ENCODE measurements around the gene RBM45. TPM values are rescaled to one million over a fixed set of nuclear protein-coding genes. Genes with fewer than 3 reads are reported as not detected.

The RBM45 gene
- total RNA-seq, 4 donors from 2014 or later = 5.6 to 20.9 (median 9.2) TPM

GRCh38 chr2:178069551-178069950 is 42.7 kb upstream of the RBM45 start:
- TF ChIP-seq CTCF (IDR thresholded peaks at IDR 0.05) (no peak), POLR2AphosphoS5 (IDR thresholded peaks at IDR 0.05) (no peak), EP300 (IDR thresholded peaks at IDR 0.05) (no peak), POLR2A (IDR thresholded peaks at IDR 0.05) (no peak)
- Histone ChIP-seq H3K4me3 (no peak overlapping the region), H3K27ac (no peak overlapping the region), H3K27me3 (peaks cover 15% of the 10 kb centered on the region), H3K36me3 (no peaks in the 10 kb centered on the region), H3K9me3 (no peaks in the 10 kb centered on the region), H3K4me1 (peaks cover 0 to 16% (median 3%) of the 10 kb centered on the region in 3 donors)
- no peak for ATAC-seq
- 46% methylated on average over 1 of the region's 1 CpG; no CpG with 5 or more reads in 1 of the 2 donors for WGBS, 2 donors (ENCODE audit: low coverage in 1 of 2)

DNA sequence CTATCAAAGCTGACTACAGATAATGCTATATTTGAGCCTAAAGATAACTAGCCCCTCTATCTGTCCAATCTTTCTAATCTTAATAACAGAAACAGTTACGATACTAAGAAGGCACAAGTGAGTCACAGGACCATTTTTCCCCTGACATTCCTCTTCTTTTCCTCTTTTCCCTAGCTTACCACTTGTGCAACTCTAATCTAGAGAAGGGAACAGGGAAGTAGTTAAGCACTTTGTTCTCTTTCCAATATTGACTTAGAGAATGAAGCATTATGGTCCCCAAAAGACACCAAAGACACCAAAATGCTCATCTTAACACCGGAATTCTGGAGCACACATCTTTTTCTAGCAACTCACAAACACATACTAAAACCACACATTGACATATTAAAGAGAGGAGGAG is 41.4 kb upstream of the RBM45 start:
- ATAC-seq = no peak
- 53 to 75% methylated on average over 2 of the region's 2 CpGs for WGBS, 2 donors (ENCODE audit: low coverage in 1 of 2)
- H3K4me3 ChIP-seq = no peak overlapping the region
- H3K27me3 ChIP-seq = peaks cover 23% of the 10 kb centered on the region
- H3K27ac ChIP-seq = no peak overlapping the region
- no peaks in the 10 kb centered on the region for H3K9me3 ChIP-seq
- peaks cover 0 to 16% (median 3%) of the 10 kb centered on the region in 3 donors for H3K4me1 ChIP-seq
- no peak for TF ChIP-seq CTCF (IDR thresholded peaks at IDR 0.05)
- no peak for TF ChIP-seq POLR2A (IDR thresholded peaks at IDR 0.05)
- TF ChIP-seq EP300 (IDR thresholded peaks at IDR 0.05) = no peak
- no peak for TF ChIP-seq POLR2AphosphoS5 (IDR thresholded peaks at IDR 0.05)
- no peaks in the 10 kb centered on the region for H3K36me3 ChIP-seq

DNA sequence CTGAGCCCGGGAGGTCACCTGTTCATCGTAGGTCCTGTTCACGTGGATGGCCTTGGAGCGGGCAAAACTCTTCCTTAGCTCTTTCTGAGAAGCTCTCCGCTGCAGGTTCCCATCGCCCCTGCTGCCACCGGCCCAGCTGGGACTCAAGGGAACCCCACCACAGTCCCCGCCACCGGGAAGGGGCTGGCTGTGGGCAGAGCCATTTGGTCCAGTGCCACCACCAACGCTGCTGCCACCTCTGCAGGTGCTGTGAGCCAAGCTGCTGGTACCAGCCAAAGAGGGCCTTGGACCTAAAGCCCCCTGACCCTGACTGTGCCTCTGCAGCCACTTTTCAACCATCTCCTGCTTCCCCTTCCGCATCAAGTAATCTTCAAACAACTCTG is 40.2 kb upstream of the RBM45 start:
- TF ChIP-seq POLR2AphosphoS5 (IDR thresholded peaks at IDR 0.05) (no peak), EP300 (IDR thresholded peaks at IDR 0.05) (no peak), POLR2A (IDR thresholded peaks at IDR 0.05) (no peak), CTCF (IDR thresholded peaks at IDR 0.05) (no peak)
- Histone ChIP-seq H3K27me3 (peaks cover 28% of the 10 kb centered on the region), H3K4me3 (peak overlapping the region in 1 of 2 donors; percentile 51), H3K9me3 (no peaks in the 10 kb centered on the region), H3K4me1 (peaks cover 0 to 16% (median 3%) of the 10 kb centered on the region in 3 donors), H3K27ac (no peak overlapping the region), H3K36me3 (no peaks in the 10 kb centered on the region)
- no peak for ATAC-seq
- WGBS, 2 donors (ENCODE audit: low coverage in 1 of 2) = 51% methylated on average over 3 of the region's 11 CpGs; no CpG with 5 or more reads in 1 of the 2 donors

- H3K27me3 ChIP-seq = peaks cover 34% of the 10 kb centered on the region
- no peaks in the 10 kb centered on the region for H3K36me3 ChIP-seq
- H3K4me1 ChIP-seq = peaks cover 0 to 16% (median 3%) of the 10 kb centered on the region in 3 donors
- WGBS, 2 donors (ENCODE audit: low coverage in 1 of 2) = 2 to 13% methylated on average over 4 to 12 of the region's 44 CpGs
- peak within 1 kb of the TSS in 1 of 4 donors; percentile 55 for H3K27ac ChIP-seq
- ATAC-seq = peak; percentile 93
- TF ChIP-seq POLR2A (IDR thresholded peaks at IDR 0.05) (peak in 1 of 2 donors; percentile 16), POLR2AphosphoS5 (IDR thresholded peaks at IDR 0.05) (peak; percentile 65), EP300 (IDR thresholded peaks at IDR 0.05) (no peak), CTCF (IDR thresholded peaks at IDR 0.05) (no peak)
- no peaks in the 10 kb centered on the region for H3K9me3 ChIP-seq
- peak within 1 kb of the TSS; percentile 19 to 51 for H3K4me3 ChIP-seq
Observed at GRCh38 chr2:178072383-178073301, 39.6 kb upstream of the RBM45 start, which contains the start of gene PDE11A. PDE11A (minus strand) TSS chr2:178072777; CDS start chr2:178072437, 340 bp downstream.
